OCI-LY1 (cell line): Measurements from ENCODE around the gene AGRN.

Source experiments
- H2AFZ ChIP-seq: fragments of 200-600 bp; sonication (generic), shearing (Covaris generic); 2 replicates; pipeline ENCODE4 v1.6.0; 2014; ENCODE audit warnings: antibody characterized with exemption, mild to moderate bottlenecking, low read length
- H3F3A ChIP-seq: fragments of 200-600 bp; sonication (generic), shearing (Covaris generic); 2 replicates; pipeline ENCODE4 v1.6.0; 2014; ENCODE audit warnings: mild to moderate bottlenecking, antibody characterized with exemption, low read length, moderate library complexity; ENCODE audit not compliant: insufficient read depth
- H3K27ac ChIP-seq: fragments of 200-600 bp; sonication (generic); 2 replicates; pipeline ENCODE4 v1.5.1; 2014; ENCODE audit warnings: low read length, mixed run types, mild to moderate bottlenecking, low read depth; ENCODE audit not compliant: poor library complexity, severe bottlenecking
- H3K27me3 ChIP-seq: fragments of 200-600 bp; sonication (generic); 2 replicates; pipeline ENCODE4 v1.6.0; 2014; ENCODE audit warnings: antibody characterized with exemption, mild to moderate bottlenecking, low read length, moderate library complexity; ENCODE audit not compliant: insufficient read depth
- H3K36me3 ChIP-seq: fragments of 200-600 bp; sonication (generic); 2 replicates; pipeline ENCODE4 v1.6.1; 2014; ENCODE audit warnings: mild to moderate bottlenecking, antibody characterized with exemption, low read length, moderate library complexity, mixed read lengths; ENCODE audit not compliant: insufficient read depth
- H3K4me1 ChIP-seq: fragments of 200-600 bp; sonication (generic); 2 replicates; pipeline ENCODE4 v1.5.1; 2014; ENCODE audit warnings: mild to moderate bottlenecking, low read length, moderate library complexity; ENCODE audit not compliant: insufficient read depth, severe bottlenecking
- H3K4me2 ChIP-seq: fragments of 200-600 bp; sonication (generic), shearing (Covaris generic); 2 replicates; pipeline ENCODE4 v1.6.1; 2014; ENCODE audit warnings: low read length
- H3K4me3 ChIP-seq: fragments of 200-600 bp; sonication (generic); 2 replicates; pipeline ENCODE4 v1.5.1; 2014; ENCODE audit warnings: low read length, low read depth, mild to moderate bottlenecking, mixed read lengths; ENCODE audit not compliant: poor library complexity, severe bottlenecking
- H3K79me2 ChIP-seq: fragments of 200-600 bp; shearing (Covaris generic); 2 replicates; pipeline ENCODE4 v1.6.1; 2016; ENCODE audit warnings: mixed run types, low read length, mixed read lengths; ENCODE audit not compliant: insufficient read depth
- H3K9ac ChIP-seq: fragments of 200-600 bp; sonication (generic), shearing (Covaris generic); 2 replicates; pipeline ENCODE4 v1.6.1; 2014; ENCODE audit warnings: mild to moderate bottlenecking, low read length, mixed read lengths
- H3K9me2 ChIP-seq: fragments of 200-600 bp; sonication (generic), shearing (Covaris generic); 2 replicates; pipeline ENCODE4 v1.6.1; 2014; ENCODE audit warnings: low read depth, mild to moderate bottlenecking, low read length, mixed read lengths
- H3K9me3 ChIP-seq: fragments of 200-600 bp; shearing (Covaris generic); 2 replicates; pipeline ENCODE4 v1.6.1; 2014; ENCODE audit warnings: low read length, mixed read lengths
- H4K20me1 ChIP-seq: fragments of 200-600 bp; sonication (generic), shearing (Covaris generic); 2 replicates; pipeline ENCODE4 v1.6.0; 2016; ENCODE audit warnings: mild to moderate bottlenecking, low read length; ENCODE audit not compliant: insufficient read depth
- CTCF ChIP-seq: fragments of 200-600 bp; sonication (generic), shearing (Covaris generic); IDR thresholded peaks from 2 replicates; pipeline ENCODE4 v1.5.1; 2017; ENCODE audit warnings: mild to moderate bottlenecking, antibody characterized with exemption, low read length, moderate library complexity, mixed read lengths
- EZH2 ChIP-seq: fragments of 200-600 bp; sonication (generic), shearing (Covaris generic); IDR thresholded peaks from 2 replicates; pipeline ENCODE4 v1.8.0; 2017; ENCODE audit warnings: borderline replicate concordance, mixed run types, mild to moderate bottlenecking, antibody characterized with exemption, low read length, moderate library complexity, mixed read lengths

The AGRN gene

GRCh38 chr1:980602-981395, 39.1 kb upstream of the AGRN start:
- Histone ChIP-seq H3K4me1 (peaks cover 6% of the 10 kb centered on the region), H2AFZ (no peak overlapping the region), H3F3A (no peaks in the 10 kb centered on the region), H3K9me2 (no peaks in the 10 kb centered on the region), H3K79me2 (no peaks in the 10 kb centered on the region), H3K9ac (no peak overlapping the region), H3K4me3 (no peak overlapping the region), H3K27ac (no peak overlapping the region), H3K9me3 (no peaks in the 10 kb centered on the region), H3K36me3 (no peaks in the 10 kb centered on the region), H3K27me3 (no peaks in the 10 kb centered on the region; the same call in 1 of the 2 replicates), H4K20me1 (no peaks in the 10 kb centered on the region), H3K4me2 (no peak overlapping the region)
- TF ChIP-seq EZH2 (no peak), CTCF (no peak)

GRCh38 chr1:981491-981954, 38.4 kb upstream of the AGRN start:
- Histone ChIP-seq H3K27ac (no peak overlapping the region), H3K27me3 (no peaks in the 10 kb centered on the region; the same call in 1 of the 2 replicates), H2AFZ (no peak overlapping the region), H3K79me2 (no peaks in the 10 kb centered on the region), H3K9me3 (no peaks in the 10 kb centered on the region), H4K20me1 (no peaks in the 10 kb centered on the region), H3K4me3 (no peak overlapping the region), H3K4me2 (no peak overlapping the region), H3K9ac (no peak overlapping the region), H3K4me1 (no peaks in the 10 kb centered on the region), H3K9me2 (no peaks in the 10 kb centered on the region), H3F3A (no peaks in the 10 kb centered on the region), H3K36me3 (no peaks in the 10 kb centered on the region)
- TF ChIP-seq CTCF (no peak), EZH2 (no peak)

GRCh38 chr1:981955-982558, 37.9 kb upstream of the AGRN start, which contains the start of gene PERM1:
Gene PERM1, minus strand, starts transcription at chr1:982093. Its CDS starts 1,064 bp downstream, at chr1:981029.
- Histone ChIP-seq H3K4me1 (no peaks in the 10 kb centered on the region), H3K9me2 (no peaks in the 10 kb centered on the region), H3K79me2 (no peaks in the 10 kb centered on the region), H3K36me3 (no peaks in the 10 kb centered on the region), H3K9me3 (no peaks in the 10 kb centered on the region), H4K20me1 (no peaks in the 10 kb centered on the region), H3K27ac (no peak within 1 kb of the TSS), H3K4me3 (no peak within 1 kb of the TSS), H3K27me3 (no peaks in the 10 kb centered on the region; the same call in 1 of the 2 replicates), H3K4me2 (no peak within 1 kb of the TSS), H3K9ac (no peak within 1 kb of the TSS), H2AFZ (no peak within 1 kb of the TSS), H3F3A (no peaks in the 10 kb centered on the region)
- TF ChIP-seq EZH2: no peak
- TF ChIP-seq CTCF: no peak
